Nephron (organoid): Measurements from ENCODE around the gene ADAM17.
"Not testable (repeated sequence)": the region's sequence is repeated elsewhere in the genome, so short reads cannot be mapped to it uniquely, and the experiment has no call there.

Source experiments
- H3K27ac Mint-ChIP-seq, 3 experiments: 2 replicates each; pipeline ENCODE4 v1.8.0; 2020; ENCODE audit warnings: mixed read lengths in 3 of 3, mild to moderate bottlenecking in 2 of 3, moderate library complexity in 1 of 3
- H3K27me3 Mint-ChIP-seq: 2 replicates; pipeline ENCODE4 v1.8.0; 2021; ENCODE audit warnings: low read depth, mild to moderate bottlenecking, moderate library complexity, mixed read lengths
- H3K36me3 Mint-ChIP-seq: 2 replicates; pipeline ENCODE4 v1.8.0; 2020; ENCODE audit warnings: low read depth, mixed read lengths
- H3K4me1 Mint-ChIP-seq: 2 replicates; pipeline ENCODE4 v1.8.0; 2020; ENCODE audit warnings: mixed read lengths
- H3K4me3 Mint-ChIP-seq, 3 experiments: 2 replicates each; pipeline ENCODE4 v1.8.0; 2020; ENCODE audit warnings: mild to moderate bottlenecking in 3 of 3, mixed read lengths in 3 of 3, moderate library complexity in 2 of 3
- H3K9me3 Mint-ChIP-seq: 2 replicates; pipeline ENCODE4 v1.8.0; 2020; ENCODE audit warnings: mixed read lengths
- TF ChIP-seq, protein P1 (sequence below), 3 experiments: fragments of 200-600 bp; sonication (generic); IDR thresholded peaks; one replicate each; pipeline ENCODE4 v1.5.0; 2021; ENCODE audit warnings: antibody characterized with exemption in 3 of 3; ENCODE audit not compliant: unreplicated experiment in 3 of 3

The ADAM17 gene

GRCh38 chr2:9595746-9596145, 40.1 kb upstream of the ADAM17 start:
- Mint-ChIP-seq H3K4me1 (peaks cover 15% of the 10 kb centered on the region), H3K27ac (no peak overlapping the region), H3K36me3 (peaks cover 80% of the 10 kb centered on the region), H3K9me3 (peaks cover 36% of the 10 kb centered on the region), H3K4me3 (no peak overlapping the region), H3K27me3 (no peaks in the 10 kb centered on the region)
- TF ChIP-seq, protein P1, sequence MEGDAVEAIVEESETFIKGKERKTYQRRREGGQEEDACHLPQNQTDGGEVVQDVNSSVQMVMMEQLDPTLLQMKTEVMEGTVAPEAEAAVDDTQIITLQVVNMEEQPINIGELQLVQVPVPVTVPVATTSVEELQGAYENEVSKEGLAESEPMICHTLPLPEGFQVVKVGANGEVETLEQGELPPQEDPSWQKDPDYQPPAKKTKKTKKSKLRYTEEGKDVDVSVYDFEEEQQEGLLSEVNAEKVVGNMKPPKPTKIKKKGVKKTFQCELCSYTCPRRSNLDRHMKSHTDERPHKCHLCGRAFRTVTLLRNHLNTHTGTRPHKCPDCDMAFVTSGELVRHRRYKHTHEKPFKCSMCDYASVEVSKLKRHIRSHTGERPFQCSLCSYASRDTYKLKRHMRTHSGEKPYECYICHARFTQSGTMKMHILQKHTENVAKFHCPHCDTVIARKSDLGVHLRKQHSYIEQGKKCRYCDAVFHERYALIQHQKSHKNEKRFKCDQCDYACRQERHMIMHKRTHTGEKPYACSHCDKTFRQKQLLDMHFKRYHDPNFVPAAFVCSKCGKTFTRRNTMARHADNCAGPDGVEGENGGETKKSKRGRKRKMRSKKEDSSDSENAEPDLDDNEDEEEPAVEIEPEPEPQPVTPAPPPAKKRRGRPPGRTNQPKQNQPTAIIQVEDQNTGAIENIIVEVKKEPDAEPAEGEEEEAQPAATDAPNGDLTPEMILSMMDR (IDR thresholded peaks at IDR 0.05; ENCODE audit: unreplicated experiment in 3 of 3): no peak

GRCh38 chr2:9595256-9595655, 39.6 kb upstream of the ADAM17 start:
- H3K36me3 Mint-ChIP-seq: peaks cover 79% of the 10 kb centered on the region
- H3K4me3 Mint-ChIP-seq, H3K27ac Mint-ChIP-seq, H3K27me3 Mint-ChIP-seq: not testable (repeated sequence)
- H3K4me1 Mint-ChIP-seq: peaks cover 15% of the 10 kb centered on the region
- peaks cover 31% of the 10 kb centered on the region for H3K9me3 Mint-ChIP-seq

GRCh38 chr2:9594366-9595054, 38.9 kb upstream of the ADAM17 start:
- H3K27ac Mint-ChIP-seq: peak overlapping the region in 1 of 3 experiments; percentile 21
- peaks cover 24% of the 10 kb centered on the region for H3K9me3 Mint-ChIP-seq
- TF ChIP-seq, protein P1 (IDR thresholded peaks at IDR 0.05; ENCODE audit: unreplicated experiment in 3 of 3): no peak

DNA sequence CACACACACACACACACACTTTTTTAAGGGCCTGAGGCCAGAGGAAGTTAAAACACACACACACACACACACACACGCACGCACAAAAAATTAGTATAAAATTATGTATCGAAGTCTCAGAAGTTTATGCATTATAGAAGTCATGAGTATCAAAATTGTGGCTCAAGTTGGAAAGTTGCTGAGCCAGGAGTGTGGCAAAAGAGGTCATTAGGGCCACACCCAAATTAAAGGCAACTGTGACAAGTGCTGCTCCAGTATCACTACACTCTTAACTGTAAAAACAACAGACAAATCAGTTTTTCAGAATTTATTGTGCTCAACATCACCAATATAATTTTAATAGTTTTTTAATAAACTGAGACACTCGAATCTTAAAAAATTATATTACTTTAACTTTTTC, 38.3 kb upstream of the ADAM17 start:
- Mint-ChIP-seq H3K27me3 (no peaks in the 10 kb centered on the region), H3K36me3 (peaks cover 72% of the 10 kb centered on the region), H3K4me1 (peaks cover 15% of the 10 kb centered on the region), H3K27ac (no peak overlapping the region), H3K4me3 (no peak overlapping the region), H3K9me3 (peaks cover 18% of the 10 kb centered on the region)
- TF ChIP-seq, protein P1 (IDR thresholded peaks at IDR 0.05; ENCODE audit: unreplicated experiment in 3 of 3): no peak

More at GRCh38 chr2:9594366-9595054, 38.9 kb upstream of the ADAM17 start:
- H3K4me1 Mint-ChIP-seq: peaks cover 15% of the 10 kb centered on the region
- H3K27me3 Mint-ChIP-seq: no peaks in the 10 kb centered on the region
- H3K36me3 Mint-ChIP-seq: peaks cover 78% of the 10 kb centered on the region
- H3K4me3 Mint-ChIP-seq: no peak overlapping the region

DNA sequence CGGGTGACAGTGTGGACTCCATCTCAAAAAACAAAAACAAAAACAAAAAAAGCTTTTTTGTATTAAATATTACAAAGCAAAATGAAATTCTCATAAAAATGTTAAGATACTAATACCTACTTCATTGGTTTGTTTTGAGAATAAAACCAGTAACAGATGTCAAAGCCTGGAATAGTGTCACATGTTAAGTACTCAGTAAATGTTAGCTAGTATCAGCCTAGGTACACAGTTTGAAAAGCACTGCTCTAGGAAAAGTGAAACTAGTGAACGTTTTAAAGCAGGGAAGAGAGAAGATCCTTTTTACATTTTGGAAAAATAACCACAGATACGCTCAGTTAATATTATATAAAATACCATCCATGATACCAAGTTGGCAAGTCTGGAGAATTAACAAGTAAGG, 37.1 kb upstream of the ADAM17 start:
- TF ChIP-seq, protein P1 (IDR thresholded peaks at IDR 0.05; ENCODE audit: unreplicated experiment in 3 of 3): no peak
- no peak overlapping the region for H3K4me3 Mint-ChIP-seq
- H3K9me3 Mint-ChIP-seq: peaks cover 7% of the 10 kb centered on the region
- peaks cover 15% of the 10 kb centered on the region for H3K4me1 Mint-ChIP-seq
- H3K27me3 Mint-ChIP-seq: no peaks in the 10 kb centered on the region
- no peak overlapping the region for H3K27ac Mint-ChIP-seq
- peaks cover 67% of the 10 kb centered on the region for H3K36me3 Mint-ChIP-seq

DNA sequence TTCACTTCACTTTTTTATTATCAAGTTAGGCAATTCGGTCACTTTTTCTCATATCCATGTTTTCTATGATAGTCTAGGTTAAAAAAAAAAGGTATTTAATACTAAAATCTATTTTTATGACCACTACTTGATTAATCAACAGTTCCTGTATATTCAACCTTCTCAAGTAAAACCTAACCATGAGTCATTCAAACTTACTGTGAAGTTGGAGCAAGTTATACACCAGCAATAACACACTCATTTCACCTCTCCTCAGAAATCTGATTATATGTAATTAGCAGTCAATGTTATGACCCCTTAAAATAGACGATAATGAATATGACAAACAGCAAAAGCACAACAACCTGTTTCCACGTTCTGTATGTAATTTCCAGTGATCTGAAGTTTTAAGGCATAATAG, 35.0 kb upstream of the ADAM17 start:
- no peak overlapping the region for H3K27ac Mint-ChIP-seq
- no peaks in the 10 kb centered on the region for H3K27me3 Mint-ChIP-seq
- TF ChIP-seq, protein P1 (IDR thresholded peaks at IDR 0.05; ENCODE audit: unreplicated experiment in 3 of 3): no peak
- no peaks in the 10 kb centered on the region for H3K9me3 Mint-ChIP-seq
- peaks cover 12% of the 10 kb centered on the region for H3K4me1 Mint-ChIP-seq
- peaks cover 65% of the 10 kb centered on the region for H3K36me3 Mint-ChIP-seq
- H3K4me3 Mint-ChIP-seq: no peak overlapping the region
